SK-N-SH treated with all-trans-retinoic acid at 6 μM for 48 hours (cell line): ENCODE data around the gene NR2C1.

Experiments
- ARNTL ChIP-seq: fragments of 450-650 bp; formaldehyde crosslinking; IDR thresholded peaks from 2 replicates; pipeline ENCODE4 v1.5.0; 2020; ENCODE audit warnings: low read depth, mild to moderate bottlenecking, moderate library complexity, borderline replicate concordance
- BACH2 ChIP-seq: fragments of 250-450 bp; sonication (Bioruptor Pico); IDR thresholded peaks from 2 replicates; pipeline ENCODE4 v1.9.0; 2021; ENCODE audit warnings: mild to moderate bottlenecking, borderline replicate concordance
- ESRRG ChIP-seq: fragments of 250-450 bp; sonication (Bioruptor Pico); IDR thresholded peaks from 2 replicates; pipeline ENCODE4 v1.6.1; 2021; ENCODE audit warnings: mild to moderate bottlenecking
- RARB ChIP-seq: fragments of 250-450 bp; sonication (Bioruptor Pico); IDR thresholded peaks from 2 replicates; pipeline ENCODE4 v1.8.0; 2021; ENCODE audit warnings: mild to moderate bottlenecking, moderate library complexity
- SNAI2 ChIP-seq: fragments of 250-450 bp; sonication (Bioruptor Pico); IDR thresholded peaks from 2 replicates; pipeline ENCODE4 v1.5.0; 2020; ENCODE audit warnings: mild to moderate bottlenecking, moderate library complexity
- TOX ChIP-seq: fragments of 250-450 bp; sonication (Bioruptor Pico); IDR thresholded peaks from 2 replicates; pipeline ENCODE4 v1.8.0; 2021; ENCODE audit warnings: mild to moderate bottlenecking, moderate library complexity, borderline replicate concordance
- ZFP3 ChIP-seq: fragments of 250-450 bp; sonication (Bioruptor Pico); IDR thresholded peaks from 2 replicates; pipeline ENCODE4 v1.5.0; 2020; ENCODE audit warnings: mild to moderate bottlenecking, moderate library complexity
- ZFP30 ChIP-seq: fragments of 450-650 bp; formaldehyde crosslinking; IDR thresholded peaks from 2 replicates; pipeline ENCODE4 v1.5.0; 2022; ENCODE audit warnings: mild to moderate bottlenecking, moderate library complexity
- ZNF70 ChIP-seq: fragments of 450-650 bp; formaldehyde crosslinking; IDR thresholded peaks from 2 replicates; pipeline ENCODE4 v1.5.0; 2020; ENCODE audit warnings: mild to moderate bottlenecking, moderate library complexity
- TF ChIP-seq, protein P1 (sequence below): fragments of 250-450 bp; sonication (Bioruptor Pico); IDR thresholded peaks from 2 replicates; pipeline ENCODE4 v1.5.1; 2020; ENCODE audit warnings: low read depth, mild to moderate bottlenecking, moderate library complexity

DNA sequence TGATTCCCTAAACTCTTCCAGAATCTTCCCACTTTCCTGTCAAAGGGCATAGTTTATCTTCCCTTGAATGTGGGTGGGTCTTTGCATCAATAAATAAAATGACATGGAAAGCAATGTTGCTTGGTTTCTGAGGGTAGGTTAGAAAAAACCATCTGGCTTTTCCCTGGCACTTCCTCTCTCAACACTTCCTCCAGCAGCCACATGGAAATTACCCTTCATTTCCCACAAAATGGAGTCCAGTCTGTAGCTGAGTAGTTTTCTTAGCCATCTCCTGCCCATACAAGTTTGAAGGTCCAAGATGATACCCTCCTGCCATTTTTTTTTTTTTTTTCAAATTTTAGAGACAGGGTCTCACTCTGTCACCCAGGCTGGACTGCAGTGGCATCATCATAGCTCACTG, 58.9 kb downstream of the NR2C1 start:
- TF ChIP-seq, protein P1, sequence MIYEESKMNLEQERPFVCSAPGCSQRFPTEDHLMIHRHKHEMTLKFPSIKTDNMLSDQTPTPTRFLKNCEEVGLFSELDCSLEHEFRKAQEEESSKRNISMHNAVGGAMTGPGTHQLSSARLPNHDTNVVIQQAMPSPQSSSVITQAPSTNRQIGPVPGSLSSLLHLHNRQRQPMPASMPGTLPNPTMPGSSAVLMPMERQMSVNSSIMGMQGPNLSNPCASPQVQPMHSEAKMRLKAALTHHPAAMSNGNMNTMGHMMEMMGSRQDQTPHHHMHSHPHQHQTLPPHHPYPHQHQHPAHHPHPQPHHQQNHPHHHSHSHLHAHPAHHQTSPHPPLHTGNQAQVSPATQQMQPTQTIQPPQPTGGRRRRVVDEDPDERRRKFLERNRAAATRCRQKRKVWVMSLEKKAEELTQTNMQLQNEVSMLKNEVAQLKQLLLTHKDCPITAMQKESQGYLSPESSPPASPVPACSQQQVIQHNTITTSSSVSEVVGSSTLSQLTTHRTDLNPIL (CRISPR knock-in tag), result no peak
- no peak for TF ChIP-seq ESRRG (CRISPR knock-in tag)
- no peak for TF ChIP-seq ZFP3
- no peak for TF ChIP-seq ARNTL (CRISPR knock-in tag)
- no peak for TF ChIP-seq SNAI2 (CRISPR knock-in tag)
- TF ChIP-seq RARB (CRISPR knock-in tag), result no peak
- TF ChIP-seq TOX (CRISPR knock-in tag), result no peak
- no peak for TF ChIP-seq BACH2
- TF ChIP-seq ZFP30 (CRISPR knock-in tag), result no peak
- TF ChIP-seq ZNF70 (CRISPR knock-in tag), result no peak
